GM19035 (cell line): ENCODE data around the gene USP9X.
"Not testable (repeated sequence)": the region's sequence is repeated elsewhere in the genome, so short reads cannot be mapped to it uniquely, and the experiment has no call there.

Experiments
- ATAC-seq: cut with Tn5 transposase; IDR thresholded peaks from one replicate; pipeline ENCODE4 v1.9.1; 2021; ENCODE audit not compliant: unreplicated experiment

The USP9X gene

GRCh38 chrX:41085878-41086626 is 807 bp downstream of the USP9X start:
- ATAC-seq, result peak; percentile 10

GRCh38 chrX:41086627-41086932 is 1.3 kb downstream of the USP9X start:
- ATAC-seq, result no peak

- no peak for ATAC-seq
These were observed 2.0 kb downstream of the USP9X start for GRCh38 chrX:41087201-41087600.

GRCh38 chrX:41090568-41091238 is 5.5 kb downstream of the USP9X start:
- no peak for ATAC-seq

- ATAC-seq, result no peak
These were observed 7.5 kb downstream of the USP9X start for GRCh38 chrX:41092776-41093175.

- ATAC-seq, result no peak
These were observed 9.9 kb downstream of the USP9X start for GRCh38 chrX:41095174-41095573.

GRCh38 chrX:41095908-41096307 is 10.7 kb downstream of the USP9X start:
- ATAC-seq, result no peak

GRCh38 chrX:41096339-41096955 is 11.2 kb downstream of the USP9X start:
- no peak for ATAC-seq

- ATAC-seq, result no peak
These were observed 12.1 kb downstream of the USP9X start for GRCh38 chrX:41097326-41097725.

- no peak for ATAC-seq
These were observed 15.0 kb downstream of the USP9X start for GRCh38 chrX:41100200-41100599.

- ATAC-seq, result no peak
These were observed 15.6 kb downstream of the USP9X start for GRCh38 chrX:41100819-41101218.

- ATAC-seq, result no peak
These were observed 19.8 kb downstream of the USP9X start for GRCh38 chrX:41105005-41105404.

- not testable (repeated sequence) for ATAC-seq
These were observed 21.0 kb downstream of the USP9X start for GRCh38 chrX:41106257-41106656.

GRCh38 chrX:41108007-41108406 is 22.8 kb downstream of the USP9X start:
- ATAC-seq, result no peak

GRCh38 chrX:41108463-41109205 is 23.4 kb downstream of the USP9X start:
- no peak for ATAC-seq

- no peak for ATAC-seq
These were observed 25.8 kb downstream of the USP9X start for GRCh38 chrX:41110801-41111625.

GRCh38 chrX:41115104-41115425 is 29.8 kb downstream of the USP9X start:
- not testable (repeated sequence) for ATAC-seq

GRCh38 chrX:41116948-41117347 is 31.7 kb downstream of the USP9X start:
- peak; percentile 66 for ATAC-seq

GRCh38 chrX:41118156-41118555 is 32.9 kb downstream of the USP9X start:
- ATAC-seq, result no peak

GRCh38 chrX:41119803-41120202 is 34.6 kb downstream of the USP9X start:
- no peak for ATAC-seq

GRCh38 chrX:41121766-41122165 is 36.5 kb downstream of the USP9X start:
- no peak for ATAC-seq
